SK-N-SH (cell line): ENCODE measurements around the gene ITGA5. TPM values are rescaled to one million over a fixed set of nuclear protein-coding genes. Genes with fewer than 3 reads are reported as not detected.

ENCODE experiments used
- CTCF ChIA-PET: fragments of 300-600, 350-600 bp; formaldehyde crosslinking; extraction: SDS; loops from one replicate; lab custom pipeline; 2021; lab: Yijun Ruan, JAX
- POLR2A ChIA-PET: fragments of 350-600 bp; sonication (Branson Sonifier 250); formaldehyde crosslinking; extraction: SDS; loops from one replicate; lab custom pipeline; 2020; ENCODE audit warnings: antibody characterized with exemption, inconsistent platforms; lab: Yijun Ruan, JAX
- DNase-seq: peaks from one replicate; pipeline ENCODE4 v3.0.0; 2012
- H2AFZ ChIP-seq: fragments of 200-600 bp; sonication (generic); 2 replicates; pipeline ENCODE4 v1.8.1; 2016; ENCODE audit warnings: antibody characterized with exemption, mild to moderate bottlenecking, low read depth
- H3F3A ChIP-seq: fragments of 200-600 bp; sonication (generic); replicated peaks from 2 replicates; pipeline ENCODE3; 2016; ENCODE audit warnings: antibody characterized with exemption, mild to moderate bottlenecking; ENCODE audit not compliant: insufficient read depth
- H3K27ac ChIP-seq, 2 experiments: fragments of 200-500 bp in 1 of 2; fragments of 200-600 bp in 1 of 2; sonication (Bioruptor generic) in 1 of 2; sonication (generic), shearing (Covaris generic) in 1 of 2; 2 replicates each; pipeline versions ENCODE4 v1.5.1 to v1.6.1; 2014 to 2016; ENCODE audit warnings: low read depth in 2 of 2, inconsistent platforms in 1 of 2, low read length in 1 of 2, mild to moderate bottlenecking in 1 of 2, mixed read lengths in 1 of 2
- H3K27me3 ChIP-seq: fragments of 200-600 bp; sonication (generic), shearing (Covaris generic); 2 replicates; pipeline ENCODE4 v1.6.1; 2016; ENCODE audit warnings: mixed run types; ENCODE audit not compliant: insufficient read depth
- H3K36me3 ChIP-seq, 2 experiments: fragments of 200-500 bp in 1 of 2; fragments of 200-600 bp in 1 of 2; sonication (Bioruptor generic) in 1 of 2; sonication (generic) in 1 of 2; replicated peaks in 1 of 2; 2 replicates each; pipeline versions ENCODE3 to v1.5.1; 2014 to 2016; ENCODE audit warnings: low read length in 1 of 2, mild to moderate bottlenecking in 1 of 2; ENCODE audit not compliant: insufficient read depth in 2 of 2, control insufficient read depth in 1 of 2
- H3K4me1 ChIP-seq, 2 experiments: fragments of 200-500 bp in 1 of 2; fragments of 200-600 bp in 1 of 2; sonication (Bioruptor generic) in 1 of 2; sonication (generic), shearing (Covaris generic) in 1 of 2; 2 replicates each; pipeline versions ENCODE4 v1.5.1 to v1.6.1; 2014 to 2016; ENCODE audit warnings: low read depth in 1 of 2, low read length in 1 of 2, mixed run types in 1 of 2; ENCODE audit not compliant: insufficient read depth in 2 of 2, control insufficient read depth in 1 of 2
- H3K4me2 ChIP-seq: fragments of 200-600 bp; sonication (generic), shearing (Covaris generic); 2 replicates; pipeline ENCODE4 v1.6.1; 2017; ENCODE audit warnings: mixed run types
- H3K4me3 ChIP-seq, 2 experiments: fragments of 200-500 bp in 1 of 2; fragments of 200-600 bp in 1 of 2; sonication (Bioruptor generic) in 1 of 2; sonication (generic), shearing (Covaris generic) in 1 of 2; 2 replicates each; pipeline versions ENCODE4 v1.5.1 to v1.8.1; 2014 to 2016; ENCODE audit warnings: low read depth in 2 of 2, inconsistent platforms in 1 of 2, low read length in 1 of 2, mild to moderate bottlenecking in 1 of 2, mixed read lengths in 1 of 2, moderate library complexity in 1 of 2
- H3K79me2 ChIP-seq: fragments of 200-600 bp; sonication (generic); 2 replicates; pipeline ENCODE4 v1.8.1; 2017; ENCODE audit warnings: mild to moderate bottlenecking; ENCODE audit not compliant: insufficient read depth
- H3K9ac ChIP-seq: fragments of 200-600 bp; sonication (generic); 2 replicates; pipeline ENCODE4 v1.6.1; 2017; ENCODE audit warnings: mixed run types
- H3K9me2 ChIP-seq: fragments of 200-600 bp; sonication (generic); 2 replicates; pipeline ENCODE4 v1.6.1; 2017; ENCODE audit warnings: mixed run types
- H3K9me3 ChIP-seq: fragments of 200-600 bp; sonication (generic); 2 replicates; pipeline ENCODE4 v1.6.1; 2017; ENCODE audit warnings: mixed run types, mild to moderate bottlenecking, moderate library complexity
- H4K20me1 ChIP-seq: fragments of 200-600 bp; sonication (generic); 2 replicates; pipeline ENCODE4 v1.6.1; 2017; ENCODE audit warnings: mild to moderate bottlenecking, mixed run types; ENCODE audit not compliant: insufficient read depth
- ELF1 ChIP-seq: IDR thresholded peaks from 2 replicates; pipeline ENCODE4 v1.4.0; 2012
- EZH2phosphoT487 ChIP-seq: fragments of 200-600 bp; sonication (generic); IDR thresholded peaks from 2 replicates; pipeline ENCODE4 v1.6.1; 2017; ENCODE audit warnings: low read depth, mixed run types, mild to moderate bottlenecking, antibody characterized with exemption, moderate library complexity, borderline replicate concordance
- FOSL2 ChIP-seq: IDR thresholded peaks from 2 replicates; pipeline ENCODE4 v1.4.0; 2012; ENCODE audit warnings: low read depth, mild to moderate bottlenecking, moderate library complexity, borderline replicate concordance
- FOXJ3 ChIP-seq: sonication (generic); formaldehyde crosslinking; IDR thresholded peaks from 2 replicates; pipeline ENCODE4 v1.5.1; 2020; ENCODE audit warnings: mild to moderate bottlenecking, missing genetic modification reagents
- GABPA ChIP-seq: IDR thresholded peaks from 2 replicates; pipeline ENCODE4 v1.4.0; 2012; ENCODE audit warnings: low read depth, mild to moderate bottlenecking
- GATA2 ChIP-seq: sonication (generic); formaldehyde crosslinking; IDR thresholded peaks from 2 replicates; pipeline ENCODE4 v1.5.0; 2020; ENCODE audit warnings: mild to moderate bottlenecking, missing genetic modification reagents
- NFIC ChIP-seq: IDR thresholded peaks from 2 replicates; pipeline ENCODE4 v1.4.0; 2012; ENCODE audit warnings: borderline replicate concordance
- POLR2AphosphoS5 ChIP-seq: IDR thresholded peaks from 2 replicates; pipeline ENCODE4 v1.6.1; 2012; ENCODE audit warnings: low read depth, low read length
- RCOR1 ChIP-seq: fragments of 150-350 bp; IDR thresholded peaks from 2 replicates; pipeline ENCODE4 v1.6.1; 2017; ENCODE audit warnings: antibody characterized with exemption, low read length
- TAF1 ChIP-seq: IDR thresholded peaks from 2 replicates; pipeline ENCODE4 v1.6.1; 2012; ENCODE audit warnings: low read depth, mild to moderate bottlenecking, low read length, moderate library complexity, borderline replicate concordance
- TEAD4 ChIP-seq: IDR thresholded peaks from 2 replicates; pipeline ENCODE4 v1.4.0; 2012; ENCODE audit warnings: mild to moderate bottlenecking, borderline replicate concordance; ENCODE audit not compliant: insufficient read depth
- YY1 ChIP-seq: IDR thresholded peaks from 2 replicates; pipeline ENCODE4 v1.4.0; 2012; ENCODE audit warnings: low read depth, mild to moderate bottlenecking
- WGBS: methylation state at CpG from one replicate; pipeline ENCODE4 v1.1.6; 2017; ENCODE audit warnings: low lambda C conversion rate; 5-methylcytosine and 5-hydroxymethylcytosine counted together
- polyA plus RNA-seq, 3 experiments: library from polyadenylated mRNA; depleted of rRNA; stranded (reverse); fragments of >200 nt; gene quantifications; 2 replicates each; pipeline ENCODE4 v1.2.3, GENCODE V29; 2012
- TF ChIP-seq, protein P1 (sequence below): IDR thresholded peaks from 2 replicates; pipeline ENCODE4 v1.6.1; 2012; ENCODE audit warnings: mild to moderate bottlenecking, low read depth, low read length, moderate library complexity
- TF ChIP-seq, protein P2 (sequence below): fragments of 150-350 bp; IDR thresholded peaks from 2 replicates; pipeline ENCODE4 v1.6.1; 2016; ENCODE audit warnings: mild to moderate bottlenecking, low read depth, low read length
- TF ChIP-seq, protein P3 (sequence below): IDR thresholded peaks from 2 replicates; pipeline ENCODE4; 2012
- TF ChIP-seq, protein P4 (sequence below): fragments of 150-350 bp; IDR thresholded peaks from 2 replicates; pipeline ENCODE4 v1.6.1; 2017; ENCODE audit warnings: antibody characterized with exemption, low read length, low read depth, borderline replicate concordance
- TF ChIP-seq, protein P5 (sequence below): fragments of 200-600 bp; sonication (generic); IDR thresholded peaks from 2 replicates; pipeline ENCODE4 v1.6.1; 2017; ENCODE audit warnings: antibody characterized with exemption, mild to moderate bottlenecking, moderate library complexity
- TF ChIP-seq, protein P6 (sequence below): IDR thresholded peaks from 2 replicates; pipeline ENCODE4 v1.4.0; 2012; ENCODE audit warnings: low read depth, borderline replicate concordance

Gene ITGA5
- polyA plus RNA-seq, 1 of the 3 experiments (the other 2 are of a cell fraction) = 52.5 TPM

DNA sequence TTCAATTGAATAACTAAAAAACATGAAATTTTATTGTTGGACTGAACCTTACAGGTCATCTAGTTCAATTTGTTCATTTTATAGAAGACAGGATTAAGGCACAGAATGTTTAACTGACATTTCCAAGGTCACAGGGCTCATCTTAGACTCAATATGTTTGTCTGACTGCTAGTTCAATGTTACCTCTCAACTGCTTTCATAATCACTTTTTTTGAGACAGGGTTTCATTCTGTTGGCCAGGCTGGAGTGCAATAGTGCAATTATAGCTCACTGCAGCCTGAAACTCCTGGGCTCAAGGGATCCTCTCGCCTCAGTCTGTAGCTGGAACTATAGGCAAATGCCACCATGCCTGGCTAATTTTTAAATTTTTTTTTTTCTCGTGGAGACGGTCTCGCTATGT is 24.4 kb upstream of the ITGA5 start:
- no peak overlapping the region for H3K27ac ChIP-seq
- H2AFZ ChIP-seq = no peak overlapping the region
- no peaks in the 10 kb centered on the region for H3K4me1 ChIP-seq
- no peaks in the 10 kb centered on the region for H3K36me3 ChIP-seq
- no peak for TF ChIP-seq ELF1
- TF ChIP-seq, protein P1, sequence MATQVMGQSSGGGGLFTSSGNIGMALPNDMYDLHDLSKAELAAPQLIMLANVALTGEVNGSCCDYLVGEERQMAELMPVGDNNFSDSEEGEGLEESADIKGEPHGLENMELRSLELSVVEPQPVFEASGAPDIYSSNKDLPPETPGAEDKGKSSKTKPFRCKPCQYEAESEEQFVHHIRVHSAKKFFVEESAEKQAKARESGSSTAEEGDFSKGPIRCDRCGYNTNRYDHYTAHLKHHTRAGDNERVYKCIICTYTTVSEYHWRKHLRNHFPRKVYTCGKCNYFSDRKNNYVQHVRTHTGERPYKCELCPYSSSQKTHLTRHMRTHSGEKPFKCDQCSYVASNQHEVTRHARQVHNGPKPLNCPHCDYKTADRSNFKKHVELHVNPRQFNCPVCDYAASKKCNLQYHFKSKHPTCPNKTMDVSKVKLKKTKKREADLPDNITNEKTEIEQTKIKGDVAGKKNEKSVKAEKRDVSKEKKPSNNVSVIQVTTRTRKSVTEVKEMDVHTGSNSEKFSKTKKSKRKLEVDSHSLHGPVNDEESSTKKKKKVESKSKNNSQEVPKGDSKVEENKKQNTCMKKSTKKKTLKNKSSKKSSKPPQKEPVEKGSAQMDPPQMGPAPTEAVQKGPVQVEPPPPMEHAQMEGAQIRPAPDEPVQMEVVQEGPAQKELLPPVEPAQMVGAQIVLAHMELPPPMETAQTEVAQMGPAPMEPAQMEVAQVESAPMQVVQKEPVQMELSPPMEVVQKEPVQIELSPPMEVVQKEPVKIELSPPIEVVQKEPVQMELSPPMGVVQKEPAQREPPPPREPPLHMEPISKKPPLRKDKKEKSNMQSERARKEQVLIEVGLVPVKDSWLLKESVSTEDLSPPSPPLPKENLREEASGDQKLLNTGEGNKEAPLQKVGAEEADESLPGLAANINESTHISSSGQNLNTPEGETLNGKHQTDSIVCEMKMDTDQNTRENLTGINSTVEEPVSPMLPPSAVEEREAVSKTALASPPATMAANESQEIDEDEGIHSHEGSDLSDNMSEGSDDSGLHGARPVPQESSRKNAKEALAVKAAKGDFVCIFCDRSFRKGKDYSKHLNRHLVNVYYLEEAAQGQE = no peak
- TF ChIP-seq GABPA = no peak
- TF ChIP-seq, protein P2, sequence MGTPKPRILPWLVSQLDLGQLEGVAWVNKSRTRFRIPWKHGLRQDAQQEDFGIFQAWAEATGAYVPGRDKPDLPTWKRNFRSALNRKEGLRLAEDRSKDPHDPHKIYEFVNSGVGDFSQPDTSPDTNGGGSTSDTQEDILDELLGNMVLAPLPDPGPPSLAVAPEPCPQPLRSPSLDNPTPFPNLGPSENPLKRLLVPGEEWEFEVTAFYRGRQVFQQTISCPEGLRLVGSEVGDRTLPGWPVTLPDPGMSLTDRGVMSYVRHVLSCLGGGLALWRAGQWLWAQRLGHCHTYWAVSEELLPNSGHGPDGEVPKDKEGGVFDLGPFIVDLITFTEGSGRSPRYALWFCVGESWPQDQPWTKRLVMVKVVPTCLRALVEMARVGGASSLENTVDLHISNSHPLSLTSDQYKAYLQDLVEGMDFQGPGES = no peak
- TF ChIP-seq, protein P3, sequence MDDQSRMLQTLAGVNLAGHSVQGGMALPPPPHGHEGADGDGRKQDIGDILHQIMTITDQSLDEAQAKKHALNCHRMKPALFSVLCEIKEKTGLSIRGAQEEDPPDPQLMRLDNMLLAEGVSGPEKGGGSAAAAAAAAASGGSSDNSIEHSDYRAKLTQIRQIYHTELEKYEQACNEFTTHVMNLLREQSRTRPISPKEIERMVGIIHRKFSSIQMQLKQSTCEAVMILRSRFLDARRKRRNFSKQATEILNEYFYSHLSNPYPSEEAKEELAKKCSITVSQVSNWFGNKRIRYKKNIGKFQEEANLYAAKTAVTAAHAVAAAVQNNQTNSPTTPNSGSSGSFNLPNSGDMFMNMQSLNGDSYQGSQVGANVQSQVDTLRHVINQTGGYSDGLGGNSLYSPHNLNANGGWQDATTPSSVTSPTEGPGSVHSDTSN = no peak
- TF ChIP-seq YY1 = no peak
- TF ChIP-seq NFIC = no peak
- H3K9me3 ChIP-seq = no peaks in the 10 kb centered on the region
- 42% methylated on average over 4 of the region's 4 CpGs for WGBS
- H3K27me3 ChIP-seq = peaks cover 43% of the 10 kb centered on the region; the same call in 1 of the 2 replicates
- H4K20me1 ChIP-seq = no peaks in the 10 kb centered on the region
- no peaks in the 10 kb centered on the region for H3F3A ChIP-seq
- no peak overlapping the region for H3K4me2 ChIP-seq
- H3K79me2 ChIP-seq = no peaks in the 10 kb centered on the region
- ChIA-PET POLR2A (no interaction called here), CTCF (interaction anchor here (0.6 to 23.4 kb wide), 5 partner anchors 10 to 427 kb away, joined by 3 to 490 read pairs (median 3); partner anchors contain the start of gene ITGA5)
- no peaks in the 10 kb centered on the region for H3K9me2 ChIP-seq
- no peak overlapping the region for H3K9ac ChIP-seq
- no peak for DNase-seq
- H3K4me3 ChIP-seq = no peak overlapping the region

DNA sequence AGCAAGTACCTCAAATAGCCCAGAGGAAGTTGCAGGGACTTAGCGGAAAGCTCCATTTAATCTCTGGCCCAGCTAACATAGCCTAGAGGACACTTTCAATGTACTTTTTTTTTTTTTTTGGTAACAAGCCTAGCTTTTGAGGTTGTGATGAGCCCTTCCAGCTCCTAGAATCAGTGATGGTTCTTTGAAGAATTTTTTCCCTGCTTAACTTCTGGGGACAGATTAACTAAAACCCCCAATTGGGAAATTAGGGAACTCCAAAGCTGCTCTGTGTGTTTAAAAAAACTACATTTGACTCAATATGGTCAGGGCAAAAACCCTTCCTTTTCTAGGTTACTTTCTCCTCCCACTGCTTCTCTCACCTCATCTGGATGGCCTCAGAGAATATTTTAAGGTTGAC is 23.9 kb upstream of the ITGA5 start:
- H3K4me2 ChIP-seq = no peak overlapping the region
- no peaks in the 10 kb centered on the region for H3K4me1 ChIP-seq
- H3K4me3 ChIP-seq = no peak overlapping the region
- no peaks in the 10 kb centered on the region for H3K9me2 ChIP-seq
- H3K27me3 ChIP-seq = peaks cover 40% of the 10 kb centered on the region; the same call in 1 of the 2 replicates
- no peaks in the 10 kb centered on the region for H3K79me2 ChIP-seq
- no peaks in the 10 kb centered on the region for H4K20me1 ChIP-seq
- no peak overlapping the region for H3K9ac ChIP-seq
- ChIA-PET POLR2A (no interaction called here), CTCF (interaction anchor here (0.6 to 23.4 kb wide), 5 partner anchors 10 to 92 kb away, joined by 3 to 490 read pairs (median 3); partner anchors contain the start of gene ITGA5)
- DNase-seq = no peak
- no peaks in the 10 kb centered on the region for H3K9me3 ChIP-seq
- no peaks in the 10 kb centered on the region for H3F3A ChIP-seq
- H3K36me3 ChIP-seq = no peaks in the 10 kb centered on the region
- H2AFZ ChIP-seq = no peak overlapping the region
- H3K27ac ChIP-seq = no peak overlapping the region
- 69% methylated on average over 1 of the region's 1 CpG for WGBS
- TF ChIP-seq TAF1 (no peak), POLR2AphosphoS5 (no peak), FOXJ3 (CRISPR knock-in tag) (no peak), YY1 (no peak), TEAD4 (no peak), EZH2phosphoT487 (no peak), GATA2 (CRISPR knock-in tag) (no peak), FOSL2 (no peak), RCOR1 (no peak), GABPA (no peak)
- TF ChIP-seq, protein P4, sequence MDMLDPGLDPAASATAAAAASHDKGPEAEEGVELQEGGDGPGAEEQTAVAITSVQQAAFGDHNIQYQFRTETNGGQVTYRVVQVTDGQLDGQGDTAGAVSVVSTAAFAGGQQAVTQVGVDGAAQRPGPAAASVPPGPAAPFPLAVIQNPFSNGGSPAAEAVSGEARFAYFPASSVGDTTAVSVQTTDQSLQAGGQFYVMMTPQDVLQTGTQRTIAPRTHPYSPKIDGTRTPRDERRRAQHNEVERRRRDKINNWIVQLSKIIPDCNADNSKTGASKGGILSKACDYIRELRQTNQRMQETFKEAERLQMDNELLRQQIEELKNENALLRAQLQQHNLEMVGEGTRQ = no peak
- TF ChIP-seq, protein P5, sequence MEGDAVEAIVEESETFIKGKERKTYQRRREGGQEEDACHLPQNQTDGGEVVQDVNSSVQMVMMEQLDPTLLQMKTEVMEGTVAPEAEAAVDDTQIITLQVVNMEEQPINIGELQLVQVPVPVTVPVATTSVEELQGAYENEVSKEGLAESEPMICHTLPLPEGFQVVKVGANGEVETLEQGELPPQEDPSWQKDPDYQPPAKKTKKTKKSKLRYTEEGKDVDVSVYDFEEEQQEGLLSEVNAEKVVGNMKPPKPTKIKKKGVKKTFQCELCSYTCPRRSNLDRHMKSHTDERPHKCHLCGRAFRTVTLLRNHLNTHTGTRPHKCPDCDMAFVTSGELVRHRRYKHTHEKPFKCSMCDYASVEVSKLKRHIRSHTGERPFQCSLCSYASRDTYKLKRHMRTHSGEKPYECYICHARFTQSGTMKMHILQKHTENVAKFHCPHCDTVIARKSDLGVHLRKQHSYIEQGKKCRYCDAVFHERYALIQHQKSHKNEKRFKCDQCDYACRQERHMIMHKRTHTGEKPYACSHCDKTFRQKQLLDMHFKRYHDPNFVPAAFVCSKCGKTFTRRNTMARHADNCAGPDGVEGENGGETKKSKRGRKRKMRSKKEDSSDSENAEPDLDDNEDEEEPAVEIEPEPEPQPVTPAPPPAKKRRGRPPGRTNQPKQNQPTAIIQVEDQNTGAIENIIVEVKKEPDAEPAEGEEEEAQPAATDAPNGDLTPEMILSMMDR = no peak
- TF ChIP-seq, protein P6, sequence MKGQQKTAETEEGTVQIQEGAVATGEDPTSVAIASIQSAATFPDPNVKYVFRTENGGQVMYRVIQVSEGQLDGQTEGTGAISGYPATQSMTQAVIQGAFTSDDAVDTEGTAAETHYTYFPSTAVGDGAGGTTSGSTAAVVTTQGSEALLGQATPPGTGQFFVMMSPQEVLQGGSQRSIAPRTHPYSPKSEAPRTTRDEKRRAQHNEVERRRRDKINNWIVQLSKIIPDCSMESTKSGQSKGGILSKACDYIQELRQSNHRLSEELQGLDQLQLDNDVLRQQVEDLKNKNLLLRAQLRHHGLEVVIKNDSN = no peak
